HCT116 (cell line): ENCODE data around the gene PKP1. TPM values are rescaled to one million over a fixed set of nuclear protein-coding genes. Genes with fewer than 3 reads are reported as not detected.

ENCODE experiments used
- ATAC-seq: fragments of 200-7000 bp; cut with Tn5 transposase; 2 replicates; pipeline ENCODE4 v1.9.1; 2020; ENCODE audit warnings: mild to moderate bottlenecking, moderate library complexity
- BruUV-seq: library from RNA; stranded (reverse); fragments of 400-500 nt; replicated peaks from 2 replicates; lab custom pipeline; 2021; lab: Mats Ljungman, UMichigan
- CTCF ChIA-PET: fragments of 300-600 bp; sonication (Branson Sonifier 250); formaldehyde crosslinking; loops from one replicate; lab custom pipeline; 2021; ENCODE audit warnings: antibody characterized with exemption; lab: Charles Lee
- POLR2A ChIA-PET: fragments of 300-600, 350-600 bp; sonication (Branson Sonifier 250); formaldehyde crosslinking; loops from one replicate; lab custom pipeline; 2021; ENCODE audit warnings: antibody characterized with exemption; lab: Charles Lee
- RAD21 ChIA-PET, 2 experiments: fragments of 300-600 bp; sonication (Branson Sonifier 250); formaldehyde crosslinking; loops; one replicate each; lab custom pipeline; 2023; ENCODE audit warnings: low total read pairs in 2 of 2; ENCODE audit not compliant: uncharacterized antibody in 2 of 2, unreplicated experiment in 2 of 2, low non-redundant PET in 1 of 2; lab: Charles Lee
- DNase-seq: peaks from one replicate; pipeline ENCODE4 v3.0.0-alpha.2; 2010; ENCODE audit warnings: low read depth, low spot score
- H2AFZ ChIP-seq: fragments of 200-600 bp; shearing (Covaris generic), sonication (generic); 2 replicates; pipeline ENCODE4 v1.6.1; 2017; ENCODE audit warnings: low read depth, mixed run types, mixed read lengths, antibody characterized with exemption, low read length; ENCODE audit not compliant: poor library complexity, severe bottlenecking
- H3K27ac ChIP-seq: 2 replicates; pipeline ENCODE4 v1.5.1; 2012; ENCODE audit warnings: low read depth, low read length
- H3K27me3 ChIP-seq: fragments of 200-600 bp; sonication (generic); 2 replicates; pipeline ENCODE4 v1.6.1; 2016; ENCODE audit warnings: mixed run types, low read length, mixed read lengths; ENCODE audit not compliant: insufficient read depth
- H3K36me3 ChIP-seq, 2 experiments: fragments of 200-500 bp in 1 of 2; fragments of 200-600 bp in 1 of 2; sonication (Bioruptor generic) in 1 of 2; sonication (generic) in 1 of 2; 2 replicates each; pipeline versions ENCODE4 v1.5.1 to v1.6.1; 2014 to 2016; ENCODE audit warnings: low read length in 2 of 2, inconsistent platforms in 1 of 2, mixed read lengths in 1 of 2, mixed run types in 1 of 2; ENCODE audit not compliant: insufficient read depth in 2 of 2, control insufficient read depth in 1 of 2
- H3K4me1 ChIP-seq, 2 experiments: fragments of 200-600 bp in 1 of 2; sonication (generic) in 1 of 2; 2 replicates each; pipeline versions ENCODE4 v1.5.1 to v1.6.1; 2012 to 2017; ENCODE audit warnings: low read length in 2 of 2, inconsistent platforms in 1 of 2, mild to moderate bottlenecking in 1 of 2, mixed read lengths in 1 of 2, mixed run types in 1 of 2, moderate library complexity in 1 of 2; ENCODE audit not compliant: insufficient read depth in 2 of 2, control insufficient read depth in 1 of 2
- H3K4me2 ChIP-seq: fragments of 200-600 bp; sonication (generic); 2 replicates; pipeline ENCODE4 v1.6.1; 2017; ENCODE audit warnings: mixed run types, low read length, mixed read lengths
- H3K4me3 ChIP-seq, 2 experiments: fragments of 200-600 bp in 1 of 2; sonication (generic) in 1 of 2; replicated peaks in 1 of 2; 2 replicates each; pipeline ENCODE4 v1.5.1; 2011 to 2016; ENCODE audit warnings: low read length in 2 of 2, control low read depth in 1 of 2, low read depth in 1 of 2, mild to moderate bottlenecking in 1 of 2, mixed read lengths in 1 of 2, mixed run types in 1 of 2
- H3K79me2 ChIP-seq: fragments of 200-600 bp; sonication (generic); 2 replicates; pipeline ENCODE4 v1.6.1; 2017; ENCODE audit warnings: mild to moderate bottlenecking, mixed run types, low read length, moderate library complexity, mixed read lengths; ENCODE audit not compliant: insufficient read depth
- H3K9ac ChIP-seq: fragments of 200-600 bp; sonication (generic); 2 replicates; pipeline ENCODE4 v1.6.1; 2016; ENCODE audit warnings: low read length, mixed read lengths
- H3K9me2 ChIP-seq: fragments of 200-600 bp; sonication (generic), shearing (Covaris generic); 2 replicates; pipeline ENCODE4 v1.6.1; 2017; ENCODE audit warnings: mixed run types, mild to moderate bottlenecking, moderate library complexity; ENCODE audit not compliant: insufficient read depth
- H3K9me3 ChIP-seq, 2 experiments: fragments of 200-500 bp in 1 of 2; fragments of 200-600 bp in 1 of 2; sonication (Bioruptor generic) in 1 of 2; sonication (generic) in 1 of 2; 2 replicates each; pipeline ENCODE4 v1.6.1; 2014 to 2017; ENCODE audit warnings: low read length in 2 of 2, mixed read lengths in 2 of 2, inconsistent platforms in 1 of 2, low read depth in 1 of 2, mild to moderate bottlenecking in 1 of 2, mixed run types in 1 of 2, moderate library complexity in 1 of 2; ENCODE audit not compliant: control insufficient read depth in 1 of 2, insufficient read depth in 1 of 2
- H4K20me1 ChIP-seq: fragments of 200-600 bp; sonication (generic), shearing (Covaris generic); 2 replicates; pipeline ENCODE4 v1.6.1; 2017; ENCODE audit warnings: mixed run types, mild to moderate bottlenecking, moderate library complexity; ENCODE audit not compliant: insufficient read depth
- CEBPB ChIP-seq: IDR thresholded peaks from 2 replicates; pipeline ENCODE4 v1.6.1; 2012; ENCODE audit warnings: low read depth
- CTCF ChIP-seq, 3 experiments: fragments of 200-600 bp in 1 of 3; sonication (generic) in 1 of 3; IDR thresholded peaks in 2 of 3; conservative IDR thresholded peaks in 1 of 3; 2 replicates each; pipeline ENCODE4 v1.5.1; 2012 to 2017; ENCODE audit warnings: low read depth in 2 of 3, low read length in 2 of 3, antibody characterized with exemption in 1 of 3, borderline replicate concordance in 1 of 3, control low read depth in 1 of 3, mild to moderate bottlenecking in 1 of 3, mixed read lengths in 1 of 3, mixed run types in 1 of 3, moderate library complexity in 1 of 3; ENCODE audit not compliant: insufficient read depth in 1 of 3
- ELF1 ChIP-seq: IDR thresholded peaks from 2 replicates; pipeline ENCODE4 v1.6.1; 2012; ENCODE audit warnings: low read depth, borderline replicate concordance
- EZH2 ChIP-seq: fragments of 200-600 bp; sonication (generic); IDR thresholded peaks from 2 replicates; pipeline ENCODE4 v1.6.1; 2017; ENCODE audit warnings: antibody characterized with exemption, mixed run types
- FOSL1 ChIP-seq: IDR thresholded peaks from 2 replicates; pipeline ENCODE4 v1.6.1; 2012; ENCODE audit warnings: low read depth
- JUND ChIP-seq: IDR thresholded peaks from 2 replicates; pipeline ENCODE4 v1.6.1; 2012
- MAX ChIP-seq: IDR thresholded peaks from 2 replicates; pipeline ENCODE4 v1.6.1; 2012
- POLR2AphosphoS5 ChIP-seq: IDR thresholded peaks from 2 replicates; pipeline ENCODE4 v1.6.1; 2011; ENCODE audit warnings: mild to moderate bottlenecking, low read depth, low read length, moderate library complexity
- RAD21 ChIP-seq: IDR thresholded peaks from 2 replicates; pipeline ENCODE4 v1.6.1; 2012; ENCODE audit warnings: low read depth, mild to moderate bottlenecking
- SP1 ChIP-seq: IDR thresholded peaks from 2 replicates; pipeline ENCODE4 v1.6.1; 2012; ENCODE audit warnings: low read depth
- SRF ChIP-seq: IDR thresholded peaks from 2 replicates; pipeline ENCODE4 v1.6.1; 2012; ENCODE audit warnings: low read depth
- YY1 ChIP-seq: IDR thresholded peaks from 2 replicates; pipeline ENCODE4 v1.6.1; 2011; ENCODE audit warnings: low read length, low read depth, moderate library complexity, mild to moderate bottlenecking; ENCODE audit not compliant: insufficient replicate concordance; ENCODE audit errors: extremely low read depth
- ZNF274 ChIP-seq: fragments of 200-500 bp; sonication (Bioruptor generic); IDR thresholded peaks from 2 replicates; pipeline ENCODE4 v1.6.1; 2014; ENCODE audit warnings: mild to moderate bottlenecking, low read depth, low read length, inconsistent platforms
- intact Hi-C: fragments of 100-400 bp; cut with micrococcal nuclease; formaldehyde crosslinking; loops from 2 replicates; pipeline ENCODE4 v1.10.0; 2022
- total RNA-seq: library from RNA; stranded (reverse); gene quantifications from one replicate; pipeline ENCODE4 v1.2.1, GENCODE V29; 2021; ENCODE audit not compliant: unreplicated experiment
- TF ChIP-seq, protein P1 (sequence below): IDR thresholded peaks from 2 replicates; pipeline ENCODE4 v1.6.1; 2012

The PKP1 gene
- total RNA-seq, 1 experiment from 2014 or later: 0.07 TPM

DNA sequence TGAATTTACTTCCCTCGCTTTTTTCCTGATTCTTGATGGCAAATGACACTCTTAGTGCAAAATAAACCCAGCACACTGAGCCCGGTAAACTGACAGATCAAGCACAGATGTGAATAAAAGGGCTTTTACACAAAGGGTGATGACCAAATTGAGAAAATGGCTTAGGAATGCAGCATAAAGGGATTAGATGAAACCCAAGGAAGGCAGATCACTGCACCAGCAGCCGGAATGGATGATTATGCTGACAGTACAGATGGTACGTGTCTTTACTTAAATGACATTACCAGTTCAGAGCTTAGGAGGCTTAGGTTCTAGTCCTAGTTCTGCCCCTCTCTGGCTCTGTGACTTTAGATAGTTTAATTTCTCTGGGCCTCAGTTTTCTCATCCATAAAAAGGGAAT, 12.0 kb downstream of the PKP1 start:
- H3K27ac ChIP-seq: no peak overlapping the region
- ChIA-PET RAD21 (no interaction called here), CTCF (no interaction called here), POLR2A (no interaction called here)
- H3K36me3 ChIP-seq: no peaks in the 10 kb centered on the region
- peaks cover 15 to 48% of the 10 kb centered on the region in 2 experiments for H3K4me1 ChIP-seq
- ATAC-seq: no peak
- no peak for DNase-seq
- no peak overlapping the region for H3K9ac ChIP-seq
- no peak; the same call in 1 of the 2 replicates for TF ChIP-seq ELF1
- no peak for TF ChIP-seq CEBPB
- TF ChIP-seq SRF: no peak
- no peaks in the 10 kb centered on the region for H3K9me2 ChIP-seq
- no TSS peak for BruUV-seq
- H3K4me3 ChIP-seq: no peak overlapping the region
- no peak overlapping the region for H2AFZ ChIP-seq
- intact Hi-C loops: no loop called here
- H3K4me2 ChIP-seq: peak overlapping the region; percentile 67; the same call in 1 of the 2 replicates
- no peaks in the 10 kb centered on the region for H3K79me2 ChIP-seq
- no peaks in the 10 kb centered on the region for H4K20me1 ChIP-seq
- H3K27me3 ChIP-seq: no peaks in the 10 kb centered on the region
- no peaks in the 10 kb centered on the region for H3K9me3 ChIP-seq

GRCh38 chr1:201295861-201296260, 12.6 kb downstream of the PKP1 start:
- Histone ChIP-seq H2AFZ (peak overlapping the region; percentile 63), H3K9ac (no peak overlapping the region), H3K4me2 (peak overlapping the region; percentile 67), H3K4me1 (peaks cover 15 to 48% of the 10 kb centered on the region in 2 experiments), H3K4me3 (peak overlapping the region in 1 of 2 experiments; percentile 11; a peak in 2 of 4 replicates), H3K27ac (no peak overlapping the region), H3K9me3 (no peaks in the 10 kb centered on the region), H3K36me3 (no peaks in the 10 kb centered on the region), H3K79me2 (no peaks in the 10 kb centered on the region), H4K20me1 (no peaks in the 10 kb centered on the region), H3K9me2 (no peaks in the 10 kb centered on the region), H3K27me3 (no peaks in the 10 kb centered on the region)
- intact Hi-C loops: no loop called here
- peak; percentile 63; the same call in 1 of the 2 replicates for TF ChIP-seq SP1
- TF ChIP-seq YY1: peak; percentile 69
- peak; percentile 72; the same call in 1 of the 2 replicates for TF ChIP-seq JUND
- peak; percentile 31; the same call in 1 of the 2 replicates for TF ChIP-seq MAX
- peak; percentile 65 for TF ChIP-seq FOSL1
- peak; percentile 58 for TF ChIP-seq POLR2AphosphoS5
- TF ChIP-seq CEBPB: no peak
- TF ChIP-seq RAD21: 0 out of 2 replicates have a peak, but pooled peaks have one; percentile 8
- TF ChIP-seq, protein P1, sequence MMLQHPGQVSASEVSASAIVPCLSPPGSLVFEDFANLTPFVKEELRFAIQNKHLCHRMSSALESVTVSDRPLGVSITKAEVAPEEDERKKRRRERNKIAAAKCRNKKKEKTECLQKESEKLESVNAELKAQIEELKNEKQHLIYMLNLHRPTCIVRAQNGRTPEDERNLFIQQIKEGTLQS: no peak
- TF ChIP-seq EZH2: no peak
- no peak for TF ChIP-seq CTCF (IDR thresholded peaks at IDR 0.05 in 2 of 3, conservative IDR thresholded peaks at IDR 0.05 in 1 of 3; ENCODE audit: borderline replicate concordance in 1 of 3, insufficient read depth in 1 of 3, low read depth in 2 of 3, low read length in 2 of 3)
- TF ChIP-seq ZNF274: no peak
- no peak for DNase-seq
- CTCF ChIA-PET: no interaction called here
- ATAC-seq: peak; percentile 69
- POLR2A ChIA-PET: no interaction called here
- RAD21 ChIA-PET: no interaction called here
- no TSS peak for BruUV-seq
